Keratinocyte (primary cell): ENCODE results near the gene SPRY4.

ENCODE experiments used
- CTCF ChIP-seq, 3 experiments: IDR thresholded peaks in 1 of 3; conservative IDR thresholded peaks in 1 of 3; optimal IDR thresholded peaks in 1 of 3; 2 replicates in 2 of 3; 3 replicates in 1 of 3; pipeline versions ENCODE3 to v1.5.1; 2011; ENCODE audit warnings: low read length in 3 of 3, mild to moderate bottlenecking in 3 of 3, moderate library complexity in 2 of 3, control low read depth in 1 of 3, inconsistent platforms in 1 of 3; ENCODE audit not compliant: insufficient read depth in 2 of 3; ENCODE audit errors: extremely low read depth in 1 of 3
- EZH2 ChIP-seq: IDR thresholded peaks from one replicate; pipeline ENCODE4 v1.6.1; 2012; ENCODE audit warnings: inconsistent platforms, mild to moderate bottlenecking, low read length, moderate library complexity

GRCh38 chr5:142350021-142350420 is 25.2 kb upstream of the SPRY4 start:
- TF ChIP-seq CTCF (optimal IDR thresholded peaks at IDR 0.05 in 1 of 3, IDR thresholded peaks at IDR 0.05 in 1 of 3, conservative IDR thresholded peaks at IDR 0.05 in 1 of 3; ENCODE audit: extremely low read depth in 1 of 3, insufficient read depth in 2 of 3, low read length in 3 of 3) (no peak), EZH2 (no peak)
